ENCODE data around the gene ENG. TPM values are rescaled to one million over a fixed set of nuclear protein-coding genes. Genes with fewer than 3 reads are reported as not detected.

The ENG gene
- total and polyA plus RNA-seq, 4 donors: 46.1 to 538 (median 265) TPM

GRCh38 chr9:127791085-127791484 lies 63.4 kb downstream of the ENG start:
- intact Hi-C loops (cut with DNase I): no loop called here
- no peaks in the 10 kb centered on the region for H3K27me3 ChIP-seq (ENCODE audit: control insufficient read depth in 1 of 2, insufficient read depth in 2 of 2, low read length in 1 of 2)
- no peak for DNase-seq
- WGBS, 2 donors: 78 to 81% methylated on average over 4 of the region's 4 CpGs
- H3K36me3 ChIP-seq (ENCODE audit: control insufficient read depth in 1 of 2, insufficient read depth in 2 of 2, low read length in 1 of 2): peaks cover 4 to 8% of the 10 kb centered on the region in 2 donors
- no peak overlapping the region for H3K4me3 ChIP-seq (ENCODE audit: low read length in 2 of 2)
- H3K9me3 ChIP-seq (ENCODE audit: control insufficient read depth, low read length): no peaks in the 10 kb centered on the region
- ATAC-seq (ENCODE audit: low FRiP score): no peak
- no peaks in the 10 kb centered on the region for H3K4me1 ChIP-seq (ENCODE audit: control insufficient read depth in 1 of 2, insufficient read depth in 2 of 2, low read length in 2 of 2)
- no peak overlapping the region for H3K27ac ChIP-seq (ENCODE audit: low read depth in 1 of 2, low read length in 2 of 2)

GRCh38 chr9:127790094-127790855 lies 64.2 kb downstream of the ENG start:
- H3K36me3 ChIP-seq (ENCODE audit: control insufficient read depth in 1 of 2, insufficient read depth in 2 of 2, low read length in 1 of 2): peaks cover 4 to 8% of the 10 kb centered on the region in 2 donors
- no peaks in the 10 kb centered on the region for H3K4me1 ChIP-seq (ENCODE audit: control insufficient read depth in 1 of 2, insufficient read depth in 2 of 2, low read length in 2 of 2)
- intact Hi-C loops (cut with DNase I): no loop called here
- H3K4me3 ChIP-seq (ENCODE audit: low read length in 2 of 2): no peak overlapping the region
- 62 to 68% methylated on average over 9 of the region's 9 CpGs for whole genome bisulfite sequencing, 2 donors
- ATAC-seq (ENCODE audit: low FRiP score) (no peak), DNase-seq (no peak)
- no peaks in the 10 kb centered on the region for H3K9me3 ChIP-seq (ENCODE audit: control insufficient read depth, low read length)
- no peak overlapping the region for H3K27ac ChIP-seq (ENCODE audit: low read depth in 1 of 2, low read length in 2 of 2)
- H3K27me3 ChIP-seq (ENCODE audit: control insufficient read depth in 1 of 2, insufficient read depth in 2 of 2, low read length in 1 of 2): no peaks in the 10 kb centered on the region

GRCh38 chr9:127789179-127789578 lies 65.3 kb downstream of the ENG start:
- intact Hi-C loops (cut with DNase I): loop anchor here (5.0 kb wide), 2 partner anchors 83 to 128 kb away; partner anchors contain the start of gene ST6GALNAC4 (in 1 of the 2)
- no peaks in the 10 kb centered on the region for H3K9me3 ChIP-seq (ENCODE audit: control insufficient read depth, low read length)
- ATAC-seq (ENCODE audit: low FRiP score) (no peak), DNase-seq (no peak)
- H3K36me3 ChIP-seq (ENCODE audit: control insufficient read depth in 1 of 2, insufficient read depth in 2 of 2, low read length in 1 of 2): peaks cover 4 to 8% of the 10 kb centered on the region in 2 donors
- no peak overlapping the region for H3K27ac ChIP-seq (ENCODE audit: low read depth in 1 of 2, low read length in 2 of 2)
- H3K4me1 ChIP-seq (ENCODE audit: control insufficient read depth in 1 of 2, insufficient read depth in 2 of 2, low read length in 2 of 2): no peaks in the 10 kb centered on the region
- no peak overlapping the region for H3K4me3 ChIP-seq (ENCODE audit: low read length in 2 of 2)
- WGBS, 2 donors: 86 to 87% methylated on average over 25 of the region's 25 CpGs
- H3K27me3 ChIP-seq (ENCODE audit: control insufficient read depth in 1 of 2, insufficient read depth in 2 of 2, low read length in 1 of 2): no peaks in the 10 kb centered on the region

GRCh38 chr9:127788337-127789011 lies 66.0 kb downstream of the ENG start:
- Histone ChIP-seq H3K27ac (ENCODE audit: low read depth in 1 of 2, low read length in 2 of 2) (no peak overlapping the region), H3K9me3 (ENCODE audit: control insufficient read depth, low read length) (no peaks in the 10 kb centered on the region), H3K4me3 (ENCODE audit: low read length in 2 of 2) (no peak overlapping the region), H3K4me1 (ENCODE audit: control insufficient read depth in 1 of 2, insufficient read depth in 2 of 2, low read length in 2 of 2) (no peaks in the 10 kb centered on the region), H3K36me3 (ENCODE audit: control insufficient read depth in 1 of 2, insufficient read depth in 2 of 2, low read length in 1 of 2) (peaks cover 4 to 8% of the 10 kb centered on the region in 2 donors), H3K27me3 (ENCODE audit: control insufficient read depth in 1 of 2, insufficient read depth in 2 of 2, low read length in 1 of 2) (no peaks in the 10 kb centered on the region)
- no peak for ATAC-seq (ENCODE audit: low FRiP score)
- no peak for DNase-seq
- 85 to 86% methylated on average over 26 of the region's 26 CpGs for WGBS, 2 donors
- intact Hi-C loops (cut with DNase I): loop anchor here (5.0 kb wide), 2 partner anchors 84 to 129 kb away; partner anchors contain the start of gene ST6GALNAC4 (in 1 of the 2)

GRCh38 chr9:127786773-127787104 lies 67.7 kb downstream of the ENG start:
- Histone ChIP-seq H3K36me3 (ENCODE audit: control insufficient read depth in 1 of 2, insufficient read depth in 2 of 2, low read length in 1 of 2) (peaks cover 4 to 8% of the 10 kb centered on the region in 2 donors), H3K27ac (ENCODE audit: low read depth in 1 of 2, low read length in 2 of 2) (no peak overlapping the region), H3K4me3 (ENCODE audit: low read length in 2 of 2) (peak overlapping the region; percentile 97 to 98), H3K27me3 (ENCODE audit: control insufficient read depth in 1 of 2, insufficient read depth in 2 of 2, low read length in 1 of 2) (no peaks in the 10 kb centered on the region), H3K9me3 (ENCODE audit: control insufficient read depth, low read length) (no peaks in the 10 kb centered on the region), H3K4me1 (ENCODE audit: control insufficient read depth in 1 of 2, insufficient read depth in 2 of 2, low read length in 2 of 2) (no peaks in the 10 kb centered on the region)
- no peak for DNase-seq
- ATAC-seq (ENCODE audit: low FRiP score): no peak
- intact Hi-C loops (cut with DNase I): loop anchor here (5.0 kb wide), 2 partner anchors 86 to 131 kb away; partner anchors contain the start of gene ST6GALNAC4 (in 1 of the 2)
- 1% methylated on average over 12 of the region's 12 CpGs for WGBS, 2 donors

GRCh38 chr9:127785933-127786772 lies 68.3 kb downstream of the ENG start, which contains the start of gene CDK9:
Gene CDK9, plus strand, starts transcription at chr9:127786034. Its CDS starts 115 bp downstream, at chr9:127786149.
- WGBS, 2 donors: 0 to 1% methylated on average over 62 to 75 of the region's 75 CpGs
- intact Hi-C loops (cut with DNase I): loop anchor here (1.0 to 5.0 kb wide), 5 partner anchors 49 to 135 kb away; partner anchors contain the start of genes ST6GALNAC4 (in 1 of the 2) and TOR2A (in 1 of the 2)
- no peaks in the 10 kb centered on the region for H3K27me3 ChIP-seq (ENCODE audit: control insufficient read depth in 1 of 2, insufficient read depth in 2 of 2, low read length in 1 of 2)
- H3K36me3 ChIP-seq (ENCODE audit: control insufficient read depth in 1 of 2, insufficient read depth in 2 of 2, low read length in 1 of 2): peaks cover 4 to 8% of the 10 kb centered on the region in 2 donors
- DNase-seq (peak; percentile 94 to 96), ATAC-seq (ENCODE audit: low FRiP score) (peak; percentile 91)
- H3K27ac ChIP-seq (ENCODE audit: low read depth in 1 of 2, low read length in 2 of 2): peak within 1 kb of the TSS; percentile 60 to 88
- H3K4me1 ChIP-seq (ENCODE audit: control insufficient read depth in 1 of 2, insufficient read depth in 2 of 2, low read length in 2 of 2): no peaks in the 10 kb centered on the region
- H3K9me3 ChIP-seq (ENCODE audit: control insufficient read depth, low read length): no peaks in the 10 kb centered on the region
- H3K4me3 ChIP-seq (ENCODE audit: low read length in 2 of 2): peak within 1 kb of the TSS; percentile 97 to 98

- ATAC-seq (ENCODE audit: low FRiP score) (peak; percentile 89), DNase-seq (peak; percentile 92 to 97)
- H3K4me3 ChIP-seq (ENCODE audit: low read length in 2 of 2): peak overlapping the region; percentile 92 to 97
- intact Hi-C loops (cut with DNase I): loop anchor here (1.0 to 5.0 kb wide), 5 partner anchors 48 to 136 kb away; partner anchors contain the start of genes ST6GALNAC4 (in 1 of the 2) and TOR2A (in 1 of the 2)
- H3K4me1 ChIP-seq (ENCODE audit: control insufficient read depth in 1 of 2, insufficient read depth in 2 of 2, low read length in 2 of 2): no peaks in the 10 kb centered on the region
- H3K27ac ChIP-seq (ENCODE audit: low read depth in 1 of 2, low read length in 2 of 2): peak overlapping the region; percentile 60 to 78
- WGBS, 2 donors: 0 to 1% methylated on average over 28 to 120 of the region's 123 CpGs
- no peaks in the 10 kb centered on the region for H3K9me3 ChIP-seq (ENCODE audit: control insufficient read depth, low read length)
- no peaks in the 10 kb centered on the region for H3K27me3 ChIP-seq (ENCODE audit: control insufficient read depth in 1 of 2, insufficient read depth in 2 of 2, low read length in 1 of 2)
- peaks cover 4 to 8% of the 10 kb centered on the region in 2 donors for H3K36me3 ChIP-seq (ENCODE audit: control insufficient read depth in 1 of 2, insufficient read depth in 2 of 2, low read length in 1 of 2)
Measured at GRCh38 chr9:127785023-127785932, 69.2 kb downstream of the ENG start.
